Activated CD8-positive, alpha-beta T cell treated with anti-CD3 and anti-CD28 coated beads for 36 hours (primary cell): ENCODE data around the gene GLA. TPM values are rescaled to one million over a fixed set of nuclear protein-coding genes. Genes with fewer than 3 reads are reported as not detected.

Source experiments
- ATAC-seq: fragments of 200-7000 bp; cut with Tn5 transposase; one replicate; pipeline ENCODE4 v1.10.0; 2021; ENCODE audit warnings: mild to moderate bottlenecking, moderate library complexity
- CTCF ChIA-PET: fragments of 350-600 bp; sonication (Branson Sonifier 250); formaldehyde crosslinking; loops from one replicate; lab custom pipeline; 2021; ENCODE audit warnings: antibody characterized with exemption; lab: Charles Lee
- POLR2A ChIA-PET: fragments of 350-600 bp; sonication (Branson Sonifier 250); formaldehyde crosslinking; loops from one replicate; lab custom pipeline; 2021; ENCODE audit warnings: antibody characterized with exemption; lab: Charles Lee
- DNase-seq: peaks from one replicate; pipeline ENCODE4 v3.0.0-alpha.2; 2020
- H3K27ac Mint-ChIP-seq: one replicate; pipeline ENCODE4 v1.8.0; 2021; ENCODE audit warnings: mild to moderate bottlenecking, mixed read lengths
- H3K27me3 Mint-ChIP-seq: one replicate; pipeline ENCODE4 v1.8.0; 2021; ENCODE audit warnings: mixed read lengths
- H3K36me3 Mint-ChIP-seq: one replicate; pipeline ENCODE4 v1.8.0; 2021; ENCODE audit warnings: low read depth, mixed read lengths
- H3K4me1 Mint-ChIP-seq: one replicate; pipeline ENCODE4 v1.8.0; 2021; ENCODE audit warnings: low read depth, mixed read lengths
- H3K4me3 Mint-ChIP-seq: one replicate; pipeline ENCODE4 v1.8.0; 2021; ENCODE audit warnings: mild to moderate bottlenecking, moderate library complexity, mixed read lengths
- H3K9me3 Mint-ChIP-seq: one replicate; pipeline ENCODE4 v1.8.0; 2021; ENCODE audit warnings: mixed read lengths
- intact Hi-C: fragments of 100-400 bp; cut with micrococcal nuclease; formaldehyde crosslinking; loops from one replicate; pipeline ENCODE4 v1.10.0; 2022
- total RNA-seq, 2 experiments: library from RNA; stranded (reverse); gene quantifications; one replicate each; pipeline ENCODE4 v1.2.3, GENCODE V29; 2021
- TF ChIP-seq, protein P1 (sequence below): fragments of 200-600 bp; IDR thresholded peaks from one replicate; pipeline ENCODE4 v1.8.0; 2022; ENCODE audit warnings: antibody characterized with exemption, mild to moderate bottlenecking

Gene GLA
- 10 to 100 TPM; 38.8 to 44.6 TPM for total RNA-seq

DNA sequence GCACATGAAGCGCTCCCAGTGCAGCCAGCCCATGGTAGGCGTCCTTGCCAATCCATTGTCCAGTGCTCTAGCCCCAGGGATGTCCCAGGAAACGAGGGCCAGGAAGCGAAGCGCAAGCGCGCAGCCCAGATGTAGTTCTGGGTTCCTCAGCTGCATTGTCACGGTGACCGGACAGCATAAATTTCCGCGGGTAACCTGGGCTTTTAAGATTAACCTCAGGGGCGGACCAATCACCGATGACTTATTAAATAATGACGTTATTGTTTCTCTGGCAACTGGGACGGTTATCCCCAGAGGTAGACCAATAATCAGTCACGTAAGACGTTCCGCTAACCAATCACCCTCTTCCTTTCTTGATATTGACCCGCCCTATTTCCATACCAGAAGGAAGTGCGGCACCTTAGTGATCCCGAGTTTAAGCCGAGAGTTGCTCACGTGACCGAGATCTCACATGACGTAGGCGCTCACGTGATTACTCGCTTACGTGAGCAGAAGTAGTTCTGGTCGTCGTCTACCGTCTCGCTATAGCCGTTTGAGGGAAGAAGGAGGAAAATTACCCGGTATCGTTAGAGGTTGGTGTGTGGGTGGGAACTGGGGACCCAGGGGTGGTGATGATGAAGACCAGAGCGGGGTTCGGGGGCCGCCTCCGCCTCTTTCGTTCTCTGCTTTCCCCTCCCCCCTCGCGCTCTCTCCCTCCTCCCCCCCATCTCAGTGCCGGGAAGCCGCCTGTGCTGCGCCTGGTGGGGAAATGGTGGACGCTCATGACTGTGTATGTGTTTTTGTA is at the start of gene GLA, which contains the start of gene HNRNPH2:
Gene GLA (minus strand): TSS at position 178 of the 784 bp plus-strand sequence. CDS start 22 bp downstream, at position 156.
Gene HNRNPH2 (plus strand): TSS at position 475 of the 784 bp plus-strand sequence. CDS start 3,767 bp downstream, outside the sequence.
- TF ChIP-seq, protein P1, sequence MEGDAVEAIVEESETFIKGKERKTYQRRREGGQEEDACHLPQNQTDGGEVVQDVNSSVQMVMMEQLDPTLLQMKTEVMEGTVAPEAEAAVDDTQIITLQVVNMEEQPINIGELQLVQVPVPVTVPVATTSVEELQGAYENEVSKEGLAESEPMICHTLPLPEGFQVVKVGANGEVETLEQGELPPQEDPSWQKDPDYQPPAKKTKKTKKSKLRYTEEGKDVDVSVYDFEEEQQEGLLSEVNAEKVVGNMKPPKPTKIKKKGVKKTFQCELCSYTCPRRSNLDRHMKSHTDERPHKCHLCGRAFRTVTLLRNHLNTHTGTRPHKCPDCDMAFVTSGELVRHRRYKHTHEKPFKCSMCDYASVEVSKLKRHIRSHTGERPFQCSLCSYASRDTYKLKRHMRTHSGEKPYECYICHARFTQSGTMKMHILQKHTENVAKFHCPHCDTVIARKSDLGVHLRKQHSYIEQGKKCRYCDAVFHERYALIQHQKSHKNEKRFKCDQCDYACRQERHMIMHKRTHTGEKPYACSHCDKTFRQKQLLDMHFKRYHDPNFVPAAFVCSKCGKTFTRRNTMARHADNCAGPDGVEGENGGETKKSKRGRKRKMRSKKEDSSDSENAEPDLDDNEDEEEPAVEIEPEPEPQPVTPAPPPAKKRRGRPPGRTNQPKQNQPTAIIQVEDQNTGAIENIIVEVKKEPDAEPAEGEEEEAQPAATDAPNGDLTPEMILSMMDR = no peak
- H3K4me1 Mint-ChIP-seq = peaks cover 28% of the 10 kb centered on the region
- H3K4me3 Mint-ChIP-seq = peak within 1 kb of the TSS; percentile 99
- H3K9me3 Mint-ChIP-seq = no peaks in the 10 kb centered on the region
- intact Hi-C loops = loop anchor here (2.0 kb wide), 1 partner anchor 17 kb away; the partner anchor contains the start of gene RPL36A
- DNase-seq = peak; percentile 96
- peak within 1 kb of the TSS; percentile 97 for H3K27ac Mint-ChIP-seq
- CTCF ChIA-PET = interaction anchor here (0.9 kb wide), 1 partner anchor 10 kb away, joined by 3 read pairs; no protein-coding TSS in a partner anchor
- H3K36me3 Mint-ChIP-seq = peaks cover 24% of the 10 kb centered on the region
- POLR2A ChIA-PET = interaction anchor here (1.1 to 1.3 kb wide), 5 partner anchors 10 to 17 kb away, joined by 3 to 10 read pairs (median 4); partner anchors contain the start of gene RPL36A
- peaks cover 2% of the 10 kb centered on the region for H3K27me3 Mint-ChIP-seq
- peak; percentile 93 for ATAC-seq

DNA sequence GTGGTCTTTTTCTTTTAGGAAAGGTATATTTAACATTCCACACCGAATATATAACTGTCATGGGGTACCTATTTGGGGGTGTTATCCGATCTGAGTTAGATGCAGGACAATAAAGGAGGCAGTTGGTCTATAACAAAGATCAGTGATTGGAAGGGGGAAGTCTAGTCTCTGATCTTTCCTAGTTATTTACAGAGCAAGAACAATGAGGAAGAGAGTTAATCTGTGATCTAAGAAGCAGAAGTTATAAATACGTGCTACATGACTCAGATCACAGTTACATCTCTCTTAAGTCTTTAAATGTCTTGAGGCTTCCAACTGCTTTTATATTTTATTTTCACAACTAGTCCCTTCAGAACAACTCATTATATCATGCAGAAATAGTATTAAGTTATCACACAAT is 44.3 kb upstream of the GLA start:
- Mint-ChIP-seq H3K27me3 (no peaks in the 10 kb centered on the region), H3K4me3 (no peak overlapping the region), H3K9me3 (no peaks in the 10 kb centered on the region), H3K27ac (no peak overlapping the region), H3K4me1 (no peaks in the 10 kb centered on the region), H3K36me3 (peaks cover 26% of the 10 kb centered on the region)
- TF ChIP-seq, protein P1 = no peak
- POLR2A ChIA-PET = no interaction called here
- ATAC-seq (no peak), DNase-seq (no peak)
- intact Hi-C loops = no loop called here
- CTCF ChIA-PET = no interaction called here

DNA sequence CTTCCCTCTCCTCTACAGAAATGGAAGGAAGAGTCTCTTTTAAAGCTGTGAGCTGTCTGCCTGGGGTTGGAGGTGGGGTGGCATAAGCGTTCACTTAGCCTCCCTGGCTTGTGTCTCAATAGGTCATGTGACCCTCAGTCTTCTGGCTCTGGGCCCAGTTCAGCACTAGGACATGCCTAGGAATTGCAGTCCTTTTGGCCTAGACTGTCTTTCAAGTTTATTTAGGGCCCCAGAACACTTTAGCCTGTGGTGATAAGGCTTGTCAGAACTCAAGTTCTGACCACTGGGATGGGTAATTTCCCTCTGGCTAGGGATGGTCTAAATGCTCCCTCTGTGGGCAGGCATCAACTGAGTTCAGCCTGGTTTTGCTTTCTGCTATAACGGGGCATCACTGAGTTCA is 43.2 kb upstream of the GLA start:
- H3K27ac Mint-ChIP-seq = no peak overlapping the region
- DNase-seq (no peak), ATAC-seq (no peak)
- peaks cover 30% of the 10 kb centered on the region for H3K36me3 Mint-ChIP-seq
- no peak overlapping the region for H3K4me3 Mint-ChIP-seq
- intact Hi-C loops = no loop called here
- TF ChIP-seq, protein P1 = no peak
- H3K4me1 Mint-ChIP-seq = no peaks in the 10 kb centered on the region
- no peaks in the 10 kb centered on the region for H3K9me3 Mint-ChIP-seq
- H3K27me3 Mint-ChIP-seq = no peaks in the 10 kb centered on the region
- ChIA-PET POLR2A (no interaction called here), CTCF (no interaction called here)

DNA sequence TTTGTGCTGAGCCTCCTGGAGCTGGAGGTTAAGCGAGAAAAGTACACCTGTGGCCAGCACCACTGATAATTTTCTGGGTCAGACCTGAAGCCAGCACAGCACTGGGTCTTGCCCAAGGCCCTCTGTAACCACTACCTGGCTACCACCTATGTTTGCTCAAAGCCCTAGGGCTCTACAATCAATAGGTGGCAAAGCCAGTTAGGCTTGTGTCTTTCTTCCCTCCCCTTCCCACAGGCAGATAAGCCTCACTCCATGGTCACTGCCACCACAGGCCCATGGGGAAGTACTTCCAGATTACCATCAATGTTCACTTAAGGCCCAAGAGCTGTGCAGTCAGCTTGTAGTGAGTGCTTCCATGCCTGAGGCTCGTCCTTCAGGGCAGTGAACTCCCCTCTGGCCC is 42.4 kb upstream of the GLA start:
- CTCF ChIA-PET = no interaction called here
- no peak for DNase-seq

More for the DNA sequence above, 42.4 kb upstream of the GLA start:
- TF ChIP-seq, protein P1 = no peak
- no peaks in the 10 kb centered on the region for H3K4me1 Mint-ChIP-seq
- no peak overlapping the region for H3K4me3 Mint-ChIP-seq
- no peak overlapping the region for H3K27ac Mint-ChIP-seq
- POLR2A ChIA-PET = no interaction called here
- intact Hi-C loops = no loop called here
- peaks cover 30% of the 10 kb centered on the region for H3K36me3 Mint-ChIP-seq
- ATAC-seq = no peak
- no peaks in the 10 kb centered on the region for H3K27me3 Mint-ChIP-seq
- H3K9me3 Mint-ChIP-seq = no peaks in the 10 kb centered on the region
